Ovary (tissue), 3 donors: Measurements from ENCODE around the gene GDPGP1.

Experiments
- EP300 ChIP-seq: sonication (generic); formaldehyde crosslinking; IDR thresholded peaks from one replicate; pipeline ENCODE4 v1.6.1; 2017; ENCODE audit warnings: antibody characterized with exemption
- POLR2A ChIP-seq: fragments of 450-650 bp; IDR thresholded peaks from one replicate; pipeline ENCODE4 v1.6.1; 2017; ENCODE audit warnings: antibody characterized with exemption, mild to moderate bottlenecking, moderate library complexity
- TF ChIP-seq, protein P1 (sequence below), 3 donors: fragments of 450-650 bp in 2 of 3; fragments of 200-600 bp in 1 of 3; IDR thresholded peaks; one replicate each; pipeline versions ENCODE4 v1.5.1 to v1.8.0; 2016 to 2022; ENCODE audit warnings: antibody characterized with exemption in 3 of 3, mild to moderate bottlenecking in 1 of 3
- donor health status: DM: no; HTN: no; CAD: no.

DNA sequence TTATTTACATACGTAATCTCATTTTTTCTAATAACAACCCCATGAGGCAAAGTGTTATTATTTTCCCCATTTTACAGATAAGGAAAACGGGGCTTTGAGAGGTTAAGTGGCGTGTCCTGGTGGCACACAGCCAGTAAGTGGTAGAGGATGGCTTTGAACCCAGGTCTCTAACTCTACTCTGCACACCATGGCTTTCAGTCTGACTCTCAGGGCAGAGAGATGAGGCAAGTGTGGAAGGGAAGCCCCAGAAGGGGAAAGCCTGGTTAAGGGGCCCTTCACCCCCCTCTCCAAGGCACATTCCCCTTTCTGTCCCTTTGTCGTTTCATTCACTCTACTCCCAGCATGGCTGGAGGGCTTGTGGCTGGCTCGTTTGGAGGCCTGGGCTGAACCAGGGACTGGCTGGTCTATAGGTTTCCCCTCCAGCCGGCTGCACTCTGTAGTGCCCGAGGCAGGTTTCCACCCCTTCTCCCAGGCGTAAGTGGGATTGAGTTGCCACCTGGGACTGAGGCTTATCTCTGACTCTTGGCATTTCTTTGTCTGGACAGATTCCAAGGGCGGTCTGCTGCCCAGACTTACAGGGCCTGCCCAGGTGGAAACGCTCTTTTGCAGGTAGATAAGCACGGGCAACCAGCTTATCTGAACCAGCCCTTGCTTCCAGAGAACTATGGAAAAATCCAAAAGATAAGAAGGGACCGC is 20.7 kb upstream of the GDPGP1 start:
- TF ChIP-seq POLR2A = no peak
- TF ChIP-seq, protein P1, sequence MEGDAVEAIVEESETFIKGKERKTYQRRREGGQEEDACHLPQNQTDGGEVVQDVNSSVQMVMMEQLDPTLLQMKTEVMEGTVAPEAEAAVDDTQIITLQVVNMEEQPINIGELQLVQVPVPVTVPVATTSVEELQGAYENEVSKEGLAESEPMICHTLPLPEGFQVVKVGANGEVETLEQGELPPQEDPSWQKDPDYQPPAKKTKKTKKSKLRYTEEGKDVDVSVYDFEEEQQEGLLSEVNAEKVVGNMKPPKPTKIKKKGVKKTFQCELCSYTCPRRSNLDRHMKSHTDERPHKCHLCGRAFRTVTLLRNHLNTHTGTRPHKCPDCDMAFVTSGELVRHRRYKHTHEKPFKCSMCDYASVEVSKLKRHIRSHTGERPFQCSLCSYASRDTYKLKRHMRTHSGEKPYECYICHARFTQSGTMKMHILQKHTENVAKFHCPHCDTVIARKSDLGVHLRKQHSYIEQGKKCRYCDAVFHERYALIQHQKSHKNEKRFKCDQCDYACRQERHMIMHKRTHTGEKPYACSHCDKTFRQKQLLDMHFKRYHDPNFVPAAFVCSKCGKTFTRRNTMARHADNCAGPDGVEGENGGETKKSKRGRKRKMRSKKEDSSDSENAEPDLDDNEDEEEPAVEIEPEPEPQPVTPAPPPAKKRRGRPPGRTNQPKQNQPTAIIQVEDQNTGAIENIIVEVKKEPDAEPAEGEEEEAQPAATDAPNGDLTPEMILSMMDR (IDR thresholded peaks at IDR 0.05) = no peak
- no peak for TF ChIP-seq EP300
